K562 (cell line): ENCODE data around the gene KLHDC2. TPM values are rescaled to one million over a fixed set of nuclear protein-coding genes. Genes with fewer than 3 reads are reported as not detected.

Experiments used
- ARNT ChIP-seq, 2 experiments: fragments of 450-650 bp; IDR thresholded peaks; 2 replicates each; pipeline ENCODE4 v1.6.1; 2016; ENCODE audit warnings: mild to moderate bottlenecking in 1 of 2
- CHD4 ChIP-seq: fragments of 200-600 bp; sonication (generic); IDR thresholded peaks from 3 replicates; pipeline ENCODE4 v1.6.1; 2012; ENCODE audit warnings: low read depth, mild to moderate bottlenecking, mixed read lengths, low read length, inconsistent platforms; ENCODE audit not compliant: insufficient read depth, insufficient replicate concordance, poor library complexity, severe bottlenecking
- DEAF1 ChIP-seq: fragments of 450-650 bp; formaldehyde crosslinking; IDR thresholded peaks from 2 replicates; pipeline ENCODE4 v1.4.0; 2020; ENCODE audit warnings: mild to moderate bottlenecking, moderate library complexity
- DIDO1 ChIP-seq: fragments of 450-650 bp; IDR thresholded peaks from 2 replicates; pipeline ENCODE4 v1.6.1; 2016; ENCODE audit warnings: low read depth, missing biosample characterization, missing genetic modification characterization
- DPF2 ChIP-seq: fragments of 450-650 bp; IDR thresholded peaks from 2 replicates; pipeline ENCODE4 v1.6.1; 2016
- GTF2A2 ChIP-seq: IDR thresholded peaks from 2 replicates; pipeline ENCODE4 v1.6.1; 2016; ENCODE audit warnings: mild to moderate bottlenecking, missing genetic modification characterization, missing compliant biosample characterization
- HOMEZ ChIP-seq: fragments of 250-450 bp; sonication (Bioruptor Pico); IDR thresholded peaks from 2 replicates; pipeline ENCODE4 v1.4.0; 2020; ENCODE audit warnings: mild to moderate bottlenecking, moderate library complexity
- HSF4 ChIP-seq: fragments of 250-450 bp; sonication (Bioruptor Pico); IDR thresholded peaks from 2 replicates; pipeline ENCODE4 v2.1.2; 2022; ENCODE audit warnings: mild to moderate bottlenecking, moderate library complexity, borderline replicate concordance
- NCOA2 ChIP-seq, 2 experiments: fragments of 450-650 bp; IDR thresholded peaks; 2 replicates each; pipeline ENCODE4 v1.6.1; 2018; ENCODE audit warnings: mild to moderate bottlenecking in 2 of 2, moderate library complexity in 1 of 2; ENCODE audit not compliant: partially characterized antibody in 2 of 2
- NCOA4 ChIP-seq: fragments of 450-650 bp; IDR thresholded peaks from 2 replicates; pipeline ENCODE4 v1.6.1; 2018; ENCODE audit warnings: mild to moderate bottlenecking; ENCODE audit not compliant: partially characterized antibody
- NR2C1 ChIP-seq, 2 experiments: fragments of 450-650 bp; IDR thresholded peaks; 2 replicates each; pipeline ENCODE4 v1.6.1; 2017; ENCODE audit warnings: mild to moderate bottlenecking in 2 of 2, antibody characterized with exemption in 1 of 2, inconsistent platforms in 1 of 2, missing compliant biosample characterization in 1 of 2, missing genetic modification characterization in 1 of 2
- PHF8 ChIP-seq: fragments of 200-600 bp; sonication (generic); IDR thresholded peaks from 2 replicates; pipeline ENCODE4 v1.6.1; 2012; ENCODE audit warnings: mixed run types, mild to moderate bottlenecking, inconsistent platforms, low read length, moderate library complexity, borderline replicate concordance
- RBM14 ChIP-seq: fragments of 200-400 bp; formaldehyde crosslinking; IDR thresholded peaks from 2 replicates; pipeline ENCODE4 v1.6.1; 2018; ENCODE audit warnings: low read depth, mild to moderate bottlenecking, low read length, moderate library complexity, borderline replicate concordance; ENCODE audit not compliant: insufficient read depth
- RBM25 ChIP-seq: fragments of 200-400 bp; formaldehyde crosslinking; IDR thresholded peaks from 2 replicates; pipeline ENCODE4 v1.6.1; 2018; ENCODE audit warnings: low read length, low read depth, moderate library complexity; ENCODE audit not compliant: severe bottlenecking
- SUPT5H ChIP-seq: fragments of 450-650 bp; IDR thresholded peaks from 2 replicates; pipeline ENCODE4 v1.6.1; 2016
- ZFP91 ChIP-seq: sonication (generic); formaldehyde crosslinking; IDR thresholded peaks from 2 replicates; pipeline ENCODE4 v1.8.0; 2022; ENCODE audit warnings: mild to moderate bottlenecking, missing genetic modification reagents
- ZFPM2 ChIP-seq: fragments of 250-450 bp; sonication (Bioruptor Pico); IDR thresholded peaks from 2 replicates; pipeline ENCODE4 v1.5.1; 2022; ENCODE audit warnings: mild to moderate bottlenecking
- ZNF324 ChIP-seq: fragments of 250-450 bp; sonication (Bioruptor Pico); IDR thresholded peaks from 2 replicates; pipeline ENCODE4 v1.4.0; 2020; ENCODE audit warnings: mild to moderate bottlenecking
- ZNF586 ChIP-seq: fragments of 450-650 bp; formaldehyde crosslinking; conservative IDR thresholded peaks from 2 replicates; pipeline ENCODE4 v1.4.0; 2020; ENCODE audit warnings: mild to moderate bottlenecking, moderate library complexity
- polyA plus RNA-seq, 8 experiments: library from polyadenylated mRNA; depleted of rRNA in 4 of 8; stranded (reverse) in 5 of 8; unstranded in 3 of 8; fragments of >200 nt; fragmentation: Nextera tagmentation in 2 of 8; fragmentation: Illumina TruSeq in 1 of 8; extraction: Ambion mirVana in 2 of 8; extraction: Trizol in 1 of 8; gene quantifications; 2 replicates each; pipeline versions ENCODE4 v1.2.1 to v1.2.3, GENCODE V29; 2011 to 2014; ENCODE audit warnings: inconsistent platforms in 1 of 8, missing spikeins in 1 of 8
- total RNA-seq, 7 experiments: library from RNA; depleted of rRNA in 6 of 7; stranded (reverse); fragments of >200 nt in 6 of 7; fragmentation: Illumina TruSeq in 2 of 7; extraction: Trizol in 2 of 7; gene quantifications; 2 replicates each; pipeline versions ENCODE4 v1.2.1 to v1.2.3, GENCODE V29; 2011 to 2021; ENCODE audit warnings: low replicate concordance in 1 of 7
- TF ChIP-seq, protein P1 (sequence below): sonication (generic); formaldehyde crosslinking; IDR thresholded peaks from 2 replicates; pipeline ENCODE4 v1.8.1; 2023; ENCODE audit warnings: mild to moderate bottlenecking, missing genetic modification reagents

Gene KLHDC2
- total and polyA plus RNA-seq, 9 of the 15 experiments (the other 6 are each of a cell fraction or from before 2014, with no cell fraction given): 6.3 to 41.7 (median 20.0) TPM

DNA sequence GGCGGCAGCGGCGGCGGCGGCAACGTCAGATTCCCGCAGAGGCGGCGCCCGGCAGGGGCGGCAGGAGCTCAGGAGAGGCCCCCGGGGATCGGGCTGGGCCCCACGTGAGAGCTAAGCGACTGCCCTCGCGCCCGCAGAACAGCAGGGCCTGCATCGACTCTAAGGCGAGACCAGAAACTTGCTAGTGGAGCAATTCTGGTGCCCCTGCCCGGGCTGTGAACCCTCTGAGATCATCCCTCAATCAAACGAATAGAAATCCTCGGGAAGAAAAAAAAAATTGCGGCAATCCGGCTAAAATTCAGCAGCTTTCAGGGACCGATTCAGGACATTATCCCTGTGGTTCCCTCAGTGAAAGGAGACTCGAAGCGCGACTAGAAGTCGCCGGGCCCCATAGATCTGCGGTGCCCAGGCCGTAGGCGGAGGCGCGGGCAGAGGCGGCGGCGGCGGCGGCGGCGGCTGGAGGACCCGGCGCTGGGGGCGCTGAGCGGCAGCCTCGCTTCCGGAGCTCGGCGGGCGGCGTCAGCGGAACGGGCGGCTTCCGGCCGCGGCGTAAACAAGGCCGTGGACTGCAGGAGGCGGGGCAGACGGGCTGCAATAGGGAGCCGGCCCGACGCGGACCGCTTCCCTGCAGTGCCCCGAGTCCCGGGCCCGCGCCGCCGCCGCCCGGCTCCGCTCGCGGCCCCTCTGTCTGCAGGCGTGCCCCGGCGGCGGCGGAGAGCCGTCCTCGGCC is at the start of gene KLHDC2 (continued):
- TF ChIP-seq NCOA2 (IDR thresholded peaks at IDR 0.05; ENCODE audit: partially characterized antibody in 2 of 2) (no peak), CHD4 (no peak), PHF8 (peak; percentile 91), DPF2 (no peak), NCOA4 (no peak), RBM14 (no peak), RBM25 (no peak), GTF2A2 (tag) (no peak), SUPT5H (peak; percentile 46), ZNF586 (CRISPR knock-in tag) (no peak), DEAF1 (CRISPR knock-in tag) (no peak), HSF4 (CRISPR knock-in tag) (no peak), NR2C1 (IDR thresholded peaks at IDR 0.05) (no peak), NR2C1 (tag; IDR thresholded peaks at IDR 0.05) (no peak), ARNT (IDR thresholded peaks at IDR 0.05) (no peak), ZNF324 (no peak), DIDO1 (no peak), HOMEZ (CRISPR knock-in tag) (no peak), ZFP91 (CRISPR knock-in tag) (no peak), ZFPM2 (CRISPR knock-in tag) (no peak)
- TF ChIP-seq, protein P1, sequence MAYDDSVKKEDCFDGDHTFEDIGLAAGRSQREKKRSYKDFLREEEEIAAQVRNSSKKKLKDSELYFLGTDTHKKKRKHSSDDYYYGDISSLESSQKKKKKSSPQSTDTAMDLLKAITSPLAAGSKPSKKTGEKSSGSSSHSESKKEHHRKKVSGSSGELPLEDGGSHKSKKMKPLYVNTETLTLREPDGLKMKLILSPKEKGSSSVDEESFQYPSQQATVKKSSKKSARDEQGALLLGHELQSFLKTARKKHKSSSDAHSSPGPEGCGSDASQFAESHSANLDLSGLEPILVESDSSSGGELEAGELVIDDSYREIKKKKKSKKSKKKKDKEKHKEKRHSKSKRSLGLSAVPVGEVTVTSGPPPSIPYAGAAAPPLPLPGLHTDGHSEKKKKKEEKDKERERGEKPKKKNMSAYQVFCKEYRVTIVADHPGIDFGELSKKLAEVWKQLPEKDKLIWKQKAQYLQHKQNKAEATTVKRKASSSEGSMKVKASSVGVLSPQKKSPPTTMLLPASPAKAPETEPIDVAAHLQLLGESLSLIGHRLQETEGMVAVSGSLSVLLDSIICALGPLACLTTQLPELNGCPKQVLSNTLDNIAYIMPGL (CRISPR knock-in tag): no peak
